HG02642 (cell line): ENCODE measurements around the gene MYB.
A peak's percentile ranks its signal among the peaks of the same experiment; 100 is the strongest.
"Not testable (repeated sequence)": the region's sequence is repeated elsewhere in the genome, so short reads cannot be mapped to it uniquely, and the experiment has no call there.

Experiments used
- ATAC-seq: cut with Tn5 transposase; IDR thresholded peaks from one replicate; pipeline ENCODE4 v1.9.1; 2021; ENCODE audit warnings: mild to moderate bottlenecking; ENCODE audit not compliant: unreplicated experiment, poor library complexity

MYB gene

GRCh38 chr6:135180542-135181332 is at the start of gene MYB:
Gene MYB (plus strand): TSS chr6:135181308. CDS start chr6:135181514, 206 bp downstream.
- peak; percentile 40 for ATAC-seq

GRCh38 chr6:135132776-135133175 is 48.3 kb upstream of the MYB start:
- ATAC-seq: no peak

GRCh38 chr6:135135835-135136234 is 45.3 kb upstream of the MYB start:
- no peak for ATAC-seq

GRCh38 chr6:135137826-135138225 is 43.3 kb upstream of the MYB start:
- ATAC-seq: no peak

GRCh38 chr6:135141182-135141581 is 39.9 kb upstream of the MYB start:
- ATAC-seq: no peak

- ATAC-seq: peak; percentile 56
These were observed 39.4 kb upstream of the MYB start for GRCh38 chr6:135141728-135142127.

- ATAC-seq: not testable (repeated sequence)
These were observed 38.9 kb upstream of the MYB start for GRCh38 chr6:135142232-135142631.

GRCh38 chr6:135144673-135145062 is 36.4 kb upstream of the MYB start:
- no peak for ATAC-seq

GRCh38 chr6:135145063-135145800 is 35.9 kb upstream of the MYB start:
- no peak for ATAC-seq

GRCh38 chr6:135146162-135146934 is 34.8 kb upstream of the MYB start:
- no peak for ATAC-seq

GRCh38 chr6:135147637-135148592 is 33.2 kb upstream of the MYB start:
- ATAC-seq: no peak

GRCh38 chr6:135148889-135149288 is 32.2 kb upstream of the MYB start:
- no peak for ATAC-seq

- ATAC-seq: no peak
These were observed 31.7 kb upstream of the MYB start for GRCh38 chr6:135149376-135149775.

GRCh38 chr6:135150481-135150880 is 30.6 kb upstream of the MYB start:
- not testable (repeated sequence) for ATAC-seq

- not testable (repeated sequence) for ATAC-seq
These were observed 27.0 kb upstream of the MYB start for GRCh38 chr6:135154125-135154524.

- ATAC-seq: no peak
These were observed 22.7 kb upstream of the MYB start for GRCh38 chr6:135158397-135158796.

- ATAC-seq: no peak
These were observed 21.6 kb upstream of the MYB start for GRCh38 chr6:135159531-135159930.

- ATAC-seq: no peak
These were observed 19.4 kb upstream of the MYB start for GRCh38 chr6:135161411-135162395.
